G401.6 (cell line): ENCODE results near the gene EEFSEC.

Experiments
- FAIRE-seq: peaks from 2 replicates; lab custom pipeline; 2012; peaks lifted over from hg19 to GRCh38; lab: Jason Lieb, UNC

Gene EEFSEC

GRCh38 chr3:128187495-128187894 lies 34.2 kb downstream of the EEFSEC start:
- FAIRE-seq, result no peak

- no peak for FAIRE-seq
Measured at GRCh38 chr3:128188326-128188725, 35.0 kb downstream of the EEFSEC start.

GRCh38 chr3:128188956-128189355 lies 35.7 kb downstream of the EEFSEC start:
- FAIRE-seq, result no peak

DNA sequence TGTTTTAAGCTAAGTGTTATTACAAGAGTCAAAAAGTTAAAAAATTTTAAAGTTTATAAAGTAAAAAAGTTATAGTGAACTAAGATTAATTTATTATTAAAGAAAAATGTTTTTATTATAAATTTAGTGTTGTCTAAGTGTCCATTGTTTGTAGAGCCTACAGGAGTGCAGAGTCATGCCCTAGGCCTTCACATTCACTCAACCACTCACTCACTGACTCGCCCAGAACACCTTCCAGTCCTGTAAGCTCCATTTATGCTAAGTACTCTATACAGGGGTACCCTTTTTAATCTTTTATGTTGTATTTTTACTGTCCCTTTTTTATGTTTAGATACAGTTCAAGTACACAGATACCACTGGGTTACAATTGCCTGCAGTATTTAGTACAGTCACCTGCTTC lies 37.2 kb downstream of the EEFSEC start:
- peak; percentile 90 for FAIRE-seq

DNA sequence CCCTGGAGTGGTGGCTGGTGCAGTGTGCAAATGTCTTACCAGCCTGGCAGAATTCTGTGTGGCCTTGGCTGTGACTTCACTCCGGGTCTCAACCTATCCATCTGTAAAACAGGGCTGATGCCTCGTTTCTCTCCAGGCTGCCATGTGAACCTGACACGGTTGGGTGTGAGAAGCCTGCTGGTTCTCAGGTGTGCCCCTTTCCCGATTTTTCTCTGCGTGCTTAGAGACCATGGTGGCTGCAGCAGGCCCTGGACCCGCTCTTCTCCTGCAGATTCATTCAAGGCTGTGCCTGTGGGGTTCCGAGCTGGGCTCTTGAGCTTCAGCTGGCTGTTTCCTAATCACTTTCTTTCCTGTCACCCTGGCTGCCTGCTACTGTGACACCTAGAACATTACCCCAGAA lies 38.9 kb downstream of the EEFSEC start:
- FAIRE-seq, result no peak

DNA sequence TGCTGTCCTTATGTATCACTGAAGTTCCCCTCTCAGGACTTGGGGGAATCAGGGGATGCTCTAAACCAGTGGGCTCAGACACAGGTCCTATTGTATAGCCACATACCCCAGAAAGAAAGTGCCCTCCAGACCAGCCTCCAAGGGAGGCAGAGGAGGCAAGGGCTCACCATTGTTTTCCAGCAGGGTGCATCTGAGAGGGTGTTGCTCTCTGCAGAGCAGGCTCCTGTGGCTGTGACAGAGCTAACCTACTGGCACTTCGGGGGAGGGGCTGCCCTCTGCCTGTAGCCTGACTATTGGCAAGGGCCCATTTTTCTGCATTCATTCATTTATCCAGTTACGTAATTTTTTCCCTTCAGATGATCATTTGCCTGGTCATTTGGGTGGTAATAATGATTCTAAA lies 39.9 kb downstream of the EEFSEC start:
- no peak for FAIRE-seq

DNA sequence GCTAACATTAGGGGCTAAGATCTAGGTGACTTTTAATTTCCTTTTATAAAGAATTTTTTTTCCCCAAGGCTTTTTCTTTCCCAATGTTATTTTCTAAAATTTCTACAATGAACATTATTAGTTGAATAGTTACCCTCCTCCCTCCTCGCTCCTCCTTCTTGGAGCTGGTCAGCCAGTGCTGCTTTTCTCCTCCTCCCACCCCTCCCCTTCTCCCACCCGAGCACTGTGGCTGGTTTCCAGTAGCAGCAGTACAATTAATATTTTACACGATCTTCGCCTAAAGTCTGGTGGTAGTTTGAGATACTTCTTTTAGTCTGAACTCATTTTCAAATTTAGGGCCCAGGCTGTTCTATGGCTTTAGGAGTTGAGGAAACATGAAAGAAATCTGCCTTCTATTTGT lies 41.6 kb downstream of the EEFSEC start:
- FAIRE-seq, result no peak

DNA sequence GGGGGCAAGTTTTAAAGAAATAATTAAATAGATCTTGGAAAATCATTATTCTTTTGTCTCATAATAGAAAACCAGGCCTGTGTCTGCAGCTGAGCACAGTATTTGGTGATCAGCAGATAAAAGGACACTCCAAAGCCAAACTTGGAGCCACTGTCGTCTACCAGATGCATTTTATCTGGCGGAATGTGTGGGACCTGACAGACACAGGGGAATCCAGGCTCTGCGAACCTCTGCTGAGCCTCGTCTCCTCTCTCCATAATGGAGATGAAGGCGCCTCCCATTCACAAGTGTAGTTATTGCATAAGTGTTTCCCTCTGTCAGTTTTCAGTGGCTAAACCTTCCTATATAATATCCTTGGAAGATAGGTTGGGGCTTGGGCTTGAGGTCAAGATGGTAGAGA lies 42.1 kb downstream of the EEFSEC start:
- FAIRE-seq, result no peak

DNA sequence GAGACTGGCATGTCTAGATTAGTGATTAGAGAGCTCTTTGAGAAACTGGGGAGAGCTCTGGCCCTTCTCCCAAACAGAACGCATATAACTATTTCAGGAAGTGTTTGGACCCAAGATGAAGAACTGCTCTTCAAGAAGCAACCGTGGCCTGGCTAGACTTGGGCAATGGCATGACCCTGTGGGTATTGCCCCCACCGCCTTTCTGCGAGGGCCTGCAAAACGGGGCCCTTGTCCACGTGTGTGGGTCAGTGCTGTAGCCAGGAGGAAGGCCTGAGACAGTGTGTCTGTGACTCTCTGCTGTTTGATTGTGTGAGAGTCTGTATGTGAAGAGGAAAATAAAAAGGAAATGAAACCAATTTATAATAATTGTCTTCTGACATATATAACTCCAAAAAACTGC lies 42.5 kb downstream of the EEFSEC start:
- FAIRE-seq, result no peak

- FAIRE-seq, result no peak
Measured at GRCh38 chr3:128196647-128197046, 43.4 kb downstream of the EEFSEC start.

GRCh38 chr3:128197855-128198254 lies 44.6 kb downstream of the EEFSEC start:
- FAIRE-seq, result no peak

GRCh38 chr3:128198313-128198712 lies 45.0 kb downstream of the EEFSEC start:
- FAIRE-seq, result no peak

- no peak for FAIRE-seq
Measured at GRCh38 chr3:128199110-128199509, 45.8 kb downstream of the EEFSEC start.

DNA sequence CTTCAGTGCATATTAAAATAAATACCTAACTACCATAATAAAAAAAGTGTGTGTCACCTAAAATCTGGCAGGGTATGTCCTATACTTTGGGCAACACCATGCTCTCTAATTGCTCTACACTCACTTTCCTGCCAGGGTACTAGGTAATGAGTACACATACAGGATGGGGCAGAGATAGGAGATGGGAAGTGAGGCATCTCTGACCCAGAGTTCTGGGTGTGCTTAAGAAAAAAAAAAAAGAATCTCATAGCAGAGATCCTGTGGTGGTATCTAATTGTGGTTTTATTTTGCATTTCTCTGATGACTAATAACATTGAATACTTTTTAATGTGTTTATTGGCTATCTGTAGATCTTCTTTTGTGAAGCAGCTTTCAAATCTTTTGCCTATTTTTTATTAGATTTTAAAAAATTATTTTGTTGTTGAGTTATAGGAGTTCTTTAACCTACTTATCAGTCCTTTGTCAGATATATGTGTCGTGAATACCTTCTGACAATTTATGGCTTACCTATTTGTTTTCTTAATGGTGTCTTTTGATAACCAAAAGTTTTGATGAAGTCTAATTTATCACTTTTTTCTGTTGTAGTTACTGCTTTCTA lies 48.0 kb downstream of the EEFSEC start:
- FAIRE-seq, result no peak

GRCh38 chr3:128203169-128203568 lies 49.9 kb downstream of the EEFSEC start:
- no peak for FAIRE-seq

DNA sequence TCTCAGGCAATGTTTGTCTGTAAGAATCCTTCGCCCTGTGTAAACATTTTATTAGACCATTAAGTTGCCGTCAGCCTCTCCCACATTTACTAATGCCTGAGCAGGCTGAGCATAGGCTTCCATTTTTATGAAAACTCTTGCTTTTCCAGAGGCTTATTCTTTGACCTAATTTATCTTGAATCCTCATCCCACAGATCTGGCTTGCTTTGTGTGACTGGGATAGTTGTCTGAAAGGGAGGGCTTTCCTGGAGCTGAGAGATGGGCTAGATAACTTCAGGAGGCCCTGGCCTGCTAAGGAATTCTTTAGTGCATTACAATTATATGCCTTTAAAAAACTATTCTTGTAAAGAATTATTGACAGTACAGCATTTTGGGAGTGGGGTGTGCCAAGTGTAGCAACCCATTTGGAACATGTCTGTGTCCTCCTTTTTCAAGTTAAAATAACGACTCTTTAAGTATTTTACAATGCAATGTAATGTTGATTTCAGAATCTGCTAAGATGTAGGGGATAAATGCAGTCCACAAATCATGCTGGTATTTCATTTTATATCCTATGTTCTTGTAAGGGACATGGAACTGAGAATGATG lies 52.4 kb downstream of the EEFSEC start:
- no peak for FAIRE-seq

- FAIRE-seq, result no peak
Measured at GRCh38 chr3:128207951-128208350, 54.7 kb downstream of the EEFSEC start.

DNA sequence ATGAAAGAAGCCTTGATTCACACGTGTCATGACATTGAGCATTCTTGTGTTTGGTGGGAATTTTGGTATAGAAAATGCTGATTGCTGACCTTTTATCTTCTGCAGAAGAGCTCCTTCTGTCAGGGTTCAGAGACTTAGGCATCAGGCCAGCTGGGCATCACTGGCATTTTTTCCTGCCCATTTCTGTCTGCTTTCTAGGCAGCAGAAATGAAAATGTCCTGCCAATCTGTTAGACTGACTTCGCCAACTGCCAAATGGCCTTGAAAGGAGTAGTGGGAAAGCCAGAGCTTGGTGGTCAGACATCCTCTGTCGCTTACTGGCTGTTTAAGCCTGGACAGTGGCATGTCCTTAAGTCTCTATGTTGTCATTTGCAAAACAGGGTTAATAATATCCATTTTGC lies 57.4 kb downstream of the EEFSEC start:
- no peak for FAIRE-seq

- no peak for FAIRE-seq
Measured at GRCh38 chr3:128214056-128214455, 60.8 kb downstream of the EEFSEC start.

DNA sequence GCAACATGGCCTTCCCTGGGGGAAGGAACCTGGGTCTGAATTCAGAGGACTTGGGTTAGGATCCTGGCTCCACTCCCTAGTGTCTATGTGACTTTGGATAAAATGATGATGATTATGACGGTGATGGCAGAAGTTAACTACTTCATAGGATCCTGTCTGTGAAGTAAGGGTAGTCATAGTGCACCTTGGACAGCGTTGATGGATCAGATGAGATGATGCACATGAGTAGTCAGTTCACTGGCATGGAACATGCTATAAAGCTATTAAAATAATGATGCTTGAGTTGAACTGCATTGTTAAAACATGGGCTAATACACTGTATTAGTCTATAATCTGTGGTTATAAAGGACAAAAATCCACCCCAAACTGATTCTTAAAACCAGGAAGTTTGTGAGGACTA lies 62.0 kb downstream of the EEFSEC start:
- FAIRE-seq, result no peak

DNA sequence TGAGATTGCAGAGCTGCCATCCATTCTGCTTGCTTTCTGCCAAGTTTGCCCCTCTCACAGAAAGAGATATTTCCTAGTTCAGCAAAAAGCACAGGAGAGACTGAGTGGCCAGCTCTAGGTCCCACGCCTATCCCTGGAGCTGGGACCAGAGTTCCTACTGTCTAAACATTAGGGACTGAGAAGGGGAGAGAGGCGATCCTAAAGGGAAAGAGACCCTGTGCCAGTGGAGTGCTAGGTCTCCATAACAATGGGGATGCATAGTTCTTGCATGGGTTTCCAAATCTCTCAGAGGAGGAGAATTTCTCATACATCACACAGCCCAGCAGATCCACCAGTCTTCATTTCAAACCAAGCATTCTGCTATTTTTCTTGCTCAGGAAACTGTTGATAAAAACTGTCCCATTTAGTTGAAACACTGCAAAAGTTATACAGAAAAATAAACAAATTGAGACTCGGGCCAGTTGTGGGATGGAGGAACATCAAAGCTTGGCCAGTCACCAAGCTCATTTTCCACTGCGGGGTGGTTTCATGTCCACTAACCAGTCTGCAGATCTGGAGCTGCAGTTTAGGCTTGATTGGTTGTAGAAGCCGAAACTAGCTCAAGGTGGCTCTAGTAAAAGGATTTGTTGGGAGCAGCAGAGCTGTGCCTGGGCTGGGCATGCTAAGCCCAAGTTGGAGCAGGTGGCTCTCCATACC lies 62.7 kb downstream of the EEFSEC start:
- no peak for FAIRE-seq

- no peak for FAIRE-seq
Measured at GRCh38 chr3:128217702-128218547, 64.6 kb downstream of the EEFSEC start.
